HG03097 (cell line): Measurements from ENCODE around the gene INCENP.
"Not testable (repeated sequence)": the region's sequence is repeated elsewhere in the genome, so short reads cannot be mapped to it uniquely, and the experiment has no call there.

Source experiments
- ATAC-seq: cut with Tn5 transposase; IDR thresholded peaks from one replicate; pipeline ENCODE4 v1.9.1; 2021; ENCODE audit not compliant: unreplicated experiment, low FRiP score

Gene INCENP

DNA sequence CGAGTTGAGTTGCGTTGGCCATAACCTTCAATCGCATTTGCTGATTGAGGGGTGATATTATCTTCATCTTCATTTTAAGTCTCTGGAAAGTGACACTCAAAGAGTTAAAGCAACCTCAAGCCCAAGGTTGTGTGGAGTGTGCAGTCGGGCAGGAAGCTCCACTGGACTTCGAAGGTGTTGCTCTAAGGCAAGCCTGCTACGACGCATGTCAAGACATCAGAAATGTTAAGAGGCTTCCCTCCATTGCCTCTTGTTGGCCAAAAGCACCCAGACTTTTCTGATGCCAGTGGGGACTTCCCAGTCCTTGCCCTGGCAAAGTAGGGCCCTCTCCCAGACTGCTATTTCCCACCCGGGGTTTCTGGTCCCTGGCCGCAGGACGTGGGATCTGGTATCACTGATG, 42.6 kb downstream of the INCENP start:
- ATAC-seq, result no peak

DNA sequence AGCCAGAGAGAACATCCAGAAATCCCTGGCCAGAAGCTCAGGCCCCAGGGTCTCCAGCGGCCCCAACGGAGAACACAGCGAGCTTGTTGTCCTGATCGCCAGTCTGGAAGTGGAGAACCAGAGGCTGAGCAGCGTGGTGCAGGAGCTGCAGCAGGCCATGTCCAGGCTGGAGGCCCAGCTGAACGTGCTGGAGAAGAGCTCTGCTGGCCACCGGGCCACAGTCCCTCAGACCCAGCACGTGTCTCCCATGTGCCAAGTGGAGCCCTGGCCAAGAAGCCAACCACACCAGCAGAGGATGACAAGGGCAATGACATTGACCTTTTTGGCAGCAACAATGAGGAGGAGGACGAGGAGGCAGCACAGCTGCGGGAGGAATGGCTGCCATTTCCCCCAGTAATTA, 45.6 kb downstream of the INCENP start:
- no peak for ATAC-seq

DNA sequence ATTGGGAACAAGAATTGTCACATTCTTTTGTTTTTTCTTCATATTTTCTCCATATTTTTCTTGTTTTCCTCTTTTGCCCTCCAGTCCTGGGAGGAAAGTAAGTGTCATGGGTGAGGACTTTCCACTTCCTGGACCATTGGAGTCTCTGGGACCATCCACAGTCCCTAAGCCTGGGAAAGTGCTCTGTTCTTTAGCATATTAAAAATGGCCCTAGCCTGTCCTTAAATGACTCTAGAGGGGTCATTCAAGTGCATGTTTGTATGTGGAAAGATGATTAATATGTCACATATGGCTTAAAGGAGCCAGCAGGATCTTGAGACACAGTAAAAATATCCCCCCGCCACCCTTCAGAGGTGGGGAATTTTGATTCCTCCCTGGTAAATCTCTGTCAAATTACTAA, 46.1 kb downstream of the INCENP start:
- ATAC-seq, result no peak

DNA sequence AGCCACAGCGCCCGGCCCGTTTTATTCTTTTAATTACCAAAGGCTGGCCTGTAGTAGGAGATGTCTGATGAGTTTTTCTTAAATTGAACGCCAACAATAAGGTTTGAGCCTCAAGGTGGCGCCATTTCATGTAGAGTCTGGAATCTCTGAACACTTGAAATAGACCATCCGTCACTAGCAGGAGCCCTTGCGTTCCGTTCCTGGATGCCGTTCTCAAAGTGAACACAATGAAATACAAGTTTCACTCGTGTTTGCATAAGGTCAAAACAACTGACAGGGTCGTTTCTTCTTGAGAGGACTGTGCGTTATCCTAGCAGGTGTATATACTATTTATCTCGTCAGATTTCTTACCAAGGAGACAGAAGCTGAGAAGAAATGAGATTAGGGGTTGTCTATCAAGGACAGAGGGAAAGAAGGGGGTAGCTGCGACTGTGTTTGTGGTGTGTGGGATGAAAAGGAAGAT, 47.5 kb downstream of the INCENP start:
- no peak for ATAC-seq

DNA sequence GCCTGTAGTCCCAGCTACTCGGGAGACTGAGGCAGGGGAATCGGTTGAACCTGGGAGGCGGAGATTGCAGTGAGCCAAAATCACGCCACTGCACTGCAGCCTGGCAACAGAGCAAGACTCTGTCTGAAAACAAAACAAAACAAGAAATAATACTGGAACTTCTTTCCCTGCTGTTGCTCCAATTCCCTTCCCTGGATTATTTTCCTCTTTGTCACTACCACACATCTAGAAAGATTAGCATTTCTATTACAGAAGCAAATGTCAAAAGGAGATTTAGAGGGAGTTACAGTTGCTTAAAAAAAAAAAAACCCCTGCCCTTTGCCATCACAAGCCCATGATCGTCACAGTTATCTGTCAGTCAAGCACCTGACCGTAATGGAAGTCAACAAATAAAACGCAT, 48.5 kb downstream of the INCENP start:
- ATAC-seq, result no peak

DNA sequence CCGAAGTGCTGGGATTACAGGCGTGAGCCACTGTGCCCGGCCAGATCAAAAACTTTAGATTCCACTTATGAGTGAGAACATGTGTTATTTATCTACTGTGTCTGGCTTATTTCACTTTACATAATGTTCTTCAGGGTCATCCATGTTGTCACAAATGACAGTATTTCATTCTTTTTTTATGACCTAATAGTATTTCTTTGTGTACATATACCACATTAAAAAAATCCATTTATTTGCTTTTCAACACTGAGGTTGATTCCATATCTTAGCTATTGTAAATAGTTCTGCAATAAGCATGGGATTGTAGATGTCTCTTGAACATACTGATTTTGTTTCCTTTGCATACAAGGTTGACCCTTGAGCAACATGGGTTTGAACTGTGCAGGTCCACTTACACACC, 53.0 kb downstream of the INCENP start:
- no peak for ATAC-seq

DNA sequence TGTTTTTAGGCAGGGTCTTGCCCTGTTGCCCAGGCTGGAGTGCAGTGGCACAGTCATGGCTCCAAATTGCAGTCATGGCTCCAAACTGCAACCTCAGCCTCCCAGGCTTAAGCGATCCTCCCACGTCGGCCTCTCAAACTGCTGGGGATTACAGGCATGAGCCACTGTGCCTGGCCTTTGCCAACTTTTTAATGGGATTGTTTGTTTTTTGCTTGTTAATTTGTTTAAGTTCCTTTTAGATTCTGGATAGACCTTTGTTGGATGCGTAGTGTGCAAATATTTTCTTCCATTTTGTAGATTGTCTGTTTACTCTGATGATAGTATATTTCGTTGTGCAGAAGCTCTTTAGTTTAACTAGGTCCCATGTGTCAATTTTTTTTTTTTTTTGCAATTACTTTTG, 56.2 kb downstream of the INCENP start:
- ATAC-seq, result no peak

DNA sequence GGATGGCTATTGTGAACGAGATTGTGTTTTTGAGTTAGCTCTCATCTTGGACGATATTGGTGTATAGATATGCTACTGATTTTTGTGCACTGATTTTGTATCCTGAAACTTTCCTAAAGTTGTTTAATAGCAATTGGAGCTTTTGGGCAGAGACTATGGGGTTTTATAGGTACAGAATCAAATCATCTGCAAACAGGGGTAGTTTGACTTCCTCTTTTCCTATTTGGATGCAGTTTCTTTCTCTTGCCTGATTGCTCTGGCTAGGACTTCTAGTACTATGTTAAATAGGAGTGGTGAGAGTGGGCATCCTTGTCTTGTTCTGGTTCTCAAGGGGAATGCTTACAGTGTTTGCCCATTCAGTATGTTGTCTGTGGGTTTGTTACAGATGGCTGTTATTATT, 57.3 kb downstream of the INCENP start:
- no peak for ATAC-seq

DNA sequence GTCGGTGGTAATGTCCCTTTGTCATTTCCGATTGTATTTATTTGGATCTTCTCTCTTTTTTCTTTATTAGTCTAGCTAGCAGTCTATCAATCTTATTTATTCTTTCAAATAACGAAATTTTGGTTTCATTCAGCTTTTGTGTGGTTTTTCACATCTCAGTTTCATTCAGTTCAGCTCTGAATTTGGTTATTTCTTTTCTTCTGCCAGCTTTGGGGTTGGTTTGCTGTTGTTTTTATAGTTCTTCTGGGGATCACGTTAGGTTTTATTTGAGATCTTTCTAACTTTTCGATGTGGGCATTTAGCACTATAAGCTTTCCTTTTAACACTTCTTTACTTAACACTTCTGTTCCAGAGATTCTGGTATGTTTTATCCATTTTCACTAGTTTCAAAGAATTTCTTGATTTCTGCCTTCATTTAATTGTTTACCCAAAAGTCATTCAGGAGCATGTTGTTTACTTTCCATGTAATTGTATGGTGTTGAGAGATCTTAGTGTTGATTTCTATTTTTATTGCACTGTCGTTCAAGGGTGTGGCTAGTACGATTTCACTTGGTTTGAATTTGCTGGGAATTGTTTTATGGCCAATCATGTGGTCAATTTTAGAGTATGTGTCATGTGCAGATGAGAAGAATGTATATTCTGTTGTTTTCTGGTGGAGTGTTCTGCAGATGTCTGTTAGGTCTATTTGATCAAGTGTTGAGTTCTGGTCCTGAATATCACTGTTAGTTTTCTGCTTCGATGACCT, 58.5 kb downstream of the INCENP start:
- no peak for ATAC-seq

DNA sequence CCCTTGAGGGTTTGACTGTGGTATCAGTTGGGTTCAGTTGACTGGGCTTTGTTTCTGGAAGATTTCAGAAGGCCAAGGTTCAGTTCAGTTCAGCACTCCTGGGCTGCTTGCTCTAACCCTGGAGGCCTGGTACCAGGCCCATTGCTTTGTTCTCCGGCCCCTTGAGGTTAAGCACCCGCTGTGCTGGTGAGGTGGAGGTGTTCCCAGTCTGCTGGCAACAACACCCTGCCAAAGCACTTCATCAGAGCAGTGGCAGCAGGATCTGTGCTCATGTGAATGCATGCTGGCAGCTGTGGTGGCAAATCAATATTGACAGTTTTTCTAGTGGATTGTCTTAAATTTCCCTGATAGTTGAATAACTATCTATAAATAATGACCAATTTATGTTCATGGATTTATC, 62.4 kb downstream of the INCENP start:
- no peak for ATAC-seq

DNA sequence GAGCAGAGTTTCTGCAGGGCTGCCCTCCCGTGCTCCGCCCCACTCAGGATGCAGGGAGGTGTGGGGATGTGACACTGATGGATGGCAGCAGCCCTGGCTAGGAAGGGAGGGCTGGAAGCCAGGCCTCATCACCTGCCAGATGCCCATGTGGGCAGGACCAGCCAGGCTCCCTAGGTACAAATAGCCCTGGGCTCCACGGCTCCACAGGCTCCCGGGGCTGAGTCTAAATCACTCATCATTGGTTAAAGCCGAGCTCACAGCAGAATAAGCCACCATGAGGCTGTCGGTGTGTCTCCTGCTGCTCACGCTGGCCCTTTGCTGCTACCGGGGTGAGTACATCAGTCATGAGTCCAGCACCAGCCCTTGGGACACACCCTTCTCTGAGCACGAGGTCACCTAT, 66.2 kb downstream of the INCENP start, which contains the start of gene SCGB1D1:
TSS of gene SCGB1D1 (plus strand) at position 206 of the 400 bp plus-strand sequence. CDS start at position 275, 69 bp downstream.
- ATAC-seq, result no peak

DNA sequence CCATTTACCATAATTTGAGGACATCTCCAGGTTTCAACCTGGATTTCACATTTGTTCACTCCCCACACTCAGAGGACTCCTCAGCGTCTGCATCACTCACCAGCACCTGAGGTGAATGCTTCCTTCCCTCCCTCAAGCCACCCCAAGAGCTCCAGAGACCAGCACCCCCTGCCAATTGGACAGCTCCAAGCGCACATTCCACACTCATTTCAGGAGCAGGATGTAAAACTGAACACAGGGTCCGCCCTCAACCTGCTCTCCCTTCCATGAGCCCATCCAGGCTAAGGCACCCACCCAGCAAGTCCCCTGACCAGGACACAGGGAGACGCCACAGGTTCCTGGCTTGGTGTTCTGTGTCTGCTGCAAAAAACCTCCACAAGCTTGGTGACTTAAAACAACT, 70.1 kb downstream of the INCENP start:
- no peak for ATAC-seq

DNA sequence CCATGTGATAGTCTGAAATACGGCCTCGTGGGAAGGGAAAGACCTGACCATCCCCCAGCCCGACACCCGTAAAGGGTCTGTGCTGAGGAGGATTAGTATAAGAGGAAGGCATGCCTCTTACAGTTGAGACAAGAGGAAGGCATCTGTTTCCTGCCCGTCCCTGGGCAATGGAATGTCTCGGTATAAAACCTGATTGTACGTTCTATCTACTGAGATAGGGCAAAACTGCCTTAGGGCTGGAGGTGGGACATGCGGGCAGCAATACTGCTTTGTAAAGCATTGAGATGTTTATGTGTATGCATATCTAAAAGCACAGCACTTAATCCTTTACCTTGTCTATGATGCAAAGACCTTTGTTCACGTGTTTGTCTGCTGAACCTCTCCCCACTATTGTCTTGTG, 71.2 kb downstream of the INCENP start:
- not testable (repeated sequence) for ATAC-seq

DNA sequence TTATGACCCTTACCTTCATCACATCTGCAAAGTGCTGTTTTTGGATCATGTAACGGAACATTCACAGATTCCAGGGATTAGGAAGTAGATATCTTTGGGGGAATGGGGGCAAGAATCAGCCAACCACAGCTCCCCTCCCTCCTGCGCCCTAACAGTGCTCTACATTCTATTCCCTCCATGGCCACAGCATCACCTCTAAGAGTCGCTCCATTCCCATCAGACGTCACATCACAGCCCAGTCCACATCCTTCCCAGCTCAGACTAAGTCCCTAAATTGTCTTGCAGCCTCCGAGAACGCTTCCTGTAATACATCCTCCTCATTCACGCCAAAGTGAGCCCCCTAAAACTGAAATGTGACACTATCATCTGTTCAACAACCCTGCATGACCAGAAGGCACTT, 72.1 kb downstream of the INCENP start:
- no peak for ATAC-seq

DNA sequence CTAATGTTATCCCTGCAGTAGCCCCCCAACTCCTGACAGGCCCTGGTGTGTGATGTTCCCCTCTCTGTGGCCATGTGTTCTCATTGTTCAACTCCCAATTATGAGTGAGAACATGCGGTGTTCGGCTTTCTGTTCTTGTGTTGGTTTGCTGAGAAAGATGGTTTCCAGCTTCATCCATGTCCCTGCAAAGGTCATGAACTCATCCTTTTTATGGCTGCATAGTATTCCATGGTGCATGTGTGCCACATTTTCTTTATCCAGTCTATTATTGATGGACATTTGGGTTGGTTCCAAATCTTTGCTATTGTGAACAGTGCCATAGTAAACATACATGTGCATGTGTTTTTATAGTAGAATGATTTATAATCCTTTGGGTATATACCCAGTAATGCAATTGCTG, 73.6 kb downstream of the INCENP start:
- ATAC-seq, result not testable (repeated sequence)

DNA sequence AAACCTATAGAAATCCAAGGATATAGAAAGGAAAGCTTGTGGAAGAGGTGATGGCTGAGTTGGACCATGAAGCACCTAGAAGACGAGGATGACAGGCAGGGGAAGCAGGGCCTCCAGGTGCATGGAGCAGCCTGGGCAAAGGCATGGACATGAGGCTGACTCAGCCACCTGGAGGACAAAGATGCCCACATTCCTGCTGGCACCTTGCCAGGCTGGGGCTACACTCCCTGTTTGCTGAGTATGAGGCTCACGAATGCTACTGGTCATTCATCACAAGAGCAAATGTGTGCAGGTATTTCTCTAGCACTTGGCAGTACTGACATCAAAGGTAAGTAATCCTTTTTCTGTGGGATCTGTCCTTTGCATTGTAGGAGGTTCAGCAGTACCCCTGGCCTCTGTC, 77.6 kb downstream of the INCENP start:
- no peak for ATAC-seq
